GM19193 (cell line): ENCODE data around the gene MYMK.
A peak's percentile ranks its signal among the peaks of the same experiment; 100 is the strongest.

ENCODE experiments used
- POLR2A ChIP-seq: IDR thresholded peaks from 4 replicates; pipeline ENCODE4 v1.6.1; 2011; ENCODE audit not compliant: insufficient read depth, insufficient read length; ENCODE audit errors: extremely low read depth

MYMK gene

DNA sequence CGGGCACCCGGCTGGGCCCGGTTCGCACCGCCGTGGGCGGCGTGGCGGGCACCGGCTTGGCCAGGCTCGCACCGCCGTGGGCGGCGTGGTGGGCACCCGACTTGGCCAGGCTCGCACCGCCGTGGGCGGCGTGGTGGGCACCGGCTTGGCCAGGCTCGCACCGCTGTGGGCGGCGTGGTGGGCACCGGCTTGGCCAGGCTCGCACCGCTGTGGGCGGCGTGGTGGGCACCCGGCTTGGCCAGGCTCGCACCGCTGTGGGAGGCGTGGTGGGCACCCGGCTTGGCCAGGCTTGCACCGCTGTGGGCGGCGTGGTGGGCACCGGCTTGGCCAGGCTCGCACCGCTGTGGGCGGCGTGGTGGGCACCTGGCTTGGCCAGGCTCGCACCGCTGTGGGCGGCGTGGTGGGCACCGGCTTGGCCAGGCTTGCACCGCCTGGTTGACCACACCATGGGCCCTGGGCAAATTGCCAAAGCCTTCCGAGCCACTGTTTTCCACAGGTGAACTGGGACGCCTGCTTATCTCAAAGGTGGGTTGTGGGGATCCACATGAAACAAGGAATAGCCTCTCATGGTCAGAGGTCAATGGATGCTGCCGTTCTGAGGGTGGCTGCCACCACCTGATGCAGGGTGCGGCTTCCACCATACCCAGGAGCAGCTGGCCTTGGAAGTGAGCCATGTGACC, 38.0 kb upstream of the MYMK start:
- no peak for TF ChIP-seq POLR2A

- no peak for TF ChIP-seq POLR2A
These were observed 37.3 kb upstream of the MYMK start for GRCh38 chr9:133561976-133562554.

DNA sequence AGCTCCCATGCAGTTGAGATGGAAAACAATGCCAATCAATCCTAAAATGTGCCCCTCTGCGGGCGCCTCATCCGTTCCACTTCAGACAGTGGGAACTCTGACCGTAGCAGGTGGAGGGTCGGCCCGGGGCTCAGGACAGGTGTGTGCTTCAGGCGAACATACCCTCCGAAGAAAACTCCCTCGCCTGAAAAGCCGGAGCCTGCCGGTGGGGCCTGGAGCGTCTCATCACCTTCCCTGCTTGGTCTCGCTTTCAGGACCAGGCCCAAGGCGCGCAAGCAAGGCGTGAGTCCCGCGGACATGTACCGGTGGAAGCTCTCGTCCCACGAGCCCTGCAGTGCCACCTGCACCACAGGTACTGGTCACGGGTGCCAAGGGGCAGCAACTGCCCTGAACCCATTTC, 36.2 kb upstream of the MYMK start:
- no peak for TF ChIP-seq POLR2A

GRCh38 chr9:133560311-133560710, 35.6 kb upstream of the MYMK start:
- no peak for TF ChIP-seq POLR2A

GRCh38 chr9:133558191-133559126, 33.7 kb upstream of the MYMK start:
- peak; percentile 29 for TF ChIP-seq POLR2A

DNA sequence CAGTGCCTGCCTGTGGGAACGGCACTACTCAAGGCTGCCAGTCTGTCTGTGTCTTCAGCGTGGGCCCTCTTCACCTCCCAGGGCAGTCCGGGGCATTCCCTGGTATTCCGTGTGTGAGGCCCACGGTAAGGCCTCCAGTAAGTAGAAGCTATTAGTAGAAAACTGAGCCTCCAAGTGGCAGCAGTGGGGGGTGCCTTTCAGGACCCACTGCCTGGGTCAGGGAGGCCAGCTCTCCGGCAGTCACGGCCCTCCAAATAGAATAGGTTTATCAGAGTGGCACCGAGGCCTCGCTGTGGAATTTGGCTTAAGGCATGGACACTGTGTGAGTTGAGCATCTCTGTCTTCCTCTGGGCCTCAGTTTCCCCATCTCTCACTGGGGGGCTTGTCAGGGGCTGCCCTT, 32.8 kb upstream of the MYMK start:
- TF ChIP-seq POLR2A = no peak

GRCh38 chr9:133556354-133556753, 31.6 kb upstream of the MYMK start:
- TF ChIP-seq POLR2A = no peak

DNA sequence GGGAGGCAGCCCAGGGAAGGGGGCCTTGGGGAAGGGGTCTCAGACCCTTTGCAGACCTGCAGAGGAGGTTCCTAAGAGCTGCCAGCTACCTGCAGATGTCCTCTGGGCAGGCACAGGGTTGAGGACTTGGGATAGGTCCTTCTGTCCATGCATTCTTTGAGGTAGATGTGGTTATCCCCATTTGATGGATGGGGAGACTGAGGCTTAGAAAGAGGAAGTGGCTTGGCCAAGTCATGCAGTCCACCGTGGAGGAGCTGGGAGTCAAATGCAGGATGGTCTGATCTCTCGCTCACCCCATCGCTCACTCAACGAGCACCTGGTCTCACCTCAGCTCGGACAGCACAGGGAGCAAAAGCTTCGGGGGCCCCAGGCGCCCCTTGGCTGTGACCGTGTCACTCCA, 30.0 kb upstream of the MYMK start:
- no peak for TF ChIP-seq POLR2A

DNA sequence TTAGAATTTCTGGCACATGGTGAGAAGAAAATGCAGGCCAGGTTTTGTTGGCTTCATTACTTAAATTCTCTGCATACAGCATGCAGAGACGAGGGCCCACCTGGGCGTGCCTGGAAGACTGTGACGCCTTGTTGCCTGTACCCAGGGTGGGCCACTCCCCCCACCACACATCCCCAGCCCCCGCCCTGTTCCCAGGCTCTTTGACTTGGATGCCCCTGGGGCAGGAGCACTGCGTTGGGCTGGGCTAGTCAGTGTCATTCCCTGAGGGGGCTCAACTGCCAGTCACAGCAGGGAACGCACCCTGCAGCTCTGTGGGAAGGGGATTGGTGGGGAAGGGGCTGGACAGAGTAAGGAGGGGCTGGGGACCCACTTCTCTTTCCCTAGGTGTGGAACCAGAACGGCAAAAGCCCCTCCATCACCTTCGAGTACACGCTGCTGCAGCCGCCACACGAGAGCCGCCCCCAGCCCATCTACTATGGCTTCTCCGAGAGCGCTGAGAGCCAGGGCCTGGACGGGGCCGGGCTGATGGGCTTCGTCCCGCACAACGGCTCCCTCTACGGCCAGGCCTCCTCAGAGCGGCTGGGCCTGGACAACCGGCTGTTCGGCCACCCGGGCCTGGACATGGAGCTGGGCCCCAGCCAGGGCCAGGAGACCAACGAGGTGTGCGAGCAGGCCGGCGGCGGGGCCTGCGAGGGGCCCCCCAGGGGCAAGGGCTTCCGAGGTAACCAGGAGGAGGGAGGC, 29.4 kb upstream of the MYMK start:
- no peak for TF ChIP-seq POLR2A

- TF ChIP-seq POLR2A = no peak
These were observed 28.4 kb upstream of the MYMK start for GRCh38 chr9:133553123-133553522.

GRCh38 chr9:133552236-133552635, 27.5 kb upstream of the MYMK start:
- TF ChIP-seq POLR2A = no peak

GRCh38 chr9:133551446-133551845, 26.7 kb upstream of the MYMK start:
- no peak for TF ChIP-seq POLR2A

GRCh38 chr9:133547116-133547515, 22.4 kb upstream of the MYMK start:
- TF ChIP-seq POLR2A = no peak

DNA sequence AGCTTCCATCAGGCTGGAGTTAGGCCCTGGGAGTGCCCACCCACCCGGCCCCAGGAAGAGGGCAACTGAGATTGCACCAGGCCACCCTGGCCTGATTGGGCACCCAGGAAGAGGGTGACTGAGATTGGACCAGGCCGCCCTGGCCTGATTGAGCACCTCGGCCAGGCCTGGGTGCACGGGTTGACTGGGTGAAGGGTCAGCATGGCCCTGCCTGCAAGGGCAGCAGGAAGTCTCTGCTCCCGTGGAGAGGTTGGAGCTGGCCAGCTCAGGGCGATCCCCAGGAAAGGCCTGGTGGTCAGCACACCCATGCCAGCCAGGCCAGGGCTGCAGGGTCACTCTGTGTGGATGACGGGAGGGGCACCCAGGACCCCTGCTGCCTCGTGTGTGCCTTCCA, 21.5 kb upstream of the MYMK start:
- TF ChIP-seq POLR2A = no peak
